ENCODE results near the gene ENTREP1.

ENTREP1 gene

GRCh38 chr9:69334317-69334716, 9.3 kb downstream of the ENTREP1 start:
- no peak for DNase-seq (ENCODE audit: extremely low read depth, low read depth)
- TF ChIP-seq CTCF (IDR thresholded peaks at IDR 0.05; ENCODE audit: low read depth, low read length) = no peak

- no peak for DNase-seq (ENCODE audit: extremely low read depth, low read depth)
Measured at GRCh38 chr9:69339620-69340019, 14.6 kb downstream of the ENTREP1 start.

GRCh38 chr9:69340631-69341030, 15.6 kb downstream of the ENTREP1 start:
- no peak for DNase-seq (ENCODE audit: extremely low read depth, low read depth)
- no peak for TF ChIP-seq CTCF (IDR thresholded peaks at IDR 0.05; ENCODE audit: low read depth, low read length)

More at GRCh38 chr9:69339620-69340019, 14.6 kb downstream of the ENTREP1 start:
- no peak for TF ChIP-seq CTCF (IDR thresholded peaks at IDR 0.05; ENCODE audit: low read depth, low read length)

- no peak for TF ChIP-seq CTCF (IDR thresholded peaks at IDR 0.05; ENCODE audit: low read depth, low read length)
- DNase-seq (ENCODE audit: extremely low read depth, low read depth) = no peak
Measured at GRCh38 chr9:69342769-69343168, 17.8 kb downstream of the ENTREP1 start.

GRCh38 chr9:69344459-69344858, 19.4 kb downstream of the ENTREP1 start:
- no peak for DNase-seq (ENCODE audit: extremely low read depth, low read depth)
- no peak for TF ChIP-seq CTCF (IDR thresholded peaks at IDR 0.05; ENCODE audit: low read depth, low read length)

- DNase-seq (ENCODE audit: extremely low read depth, low read depth) = no peak
Measured at GRCh38 chr9:69346596-69347390, 21.8 kb downstream of the ENTREP1 start.

More at GRCh38 chr9:69346596-69347390, 21.8 kb downstream of the ENTREP1 start:
- TF ChIP-seq CTCF (IDR thresholded peaks at IDR 0.05; ENCODE audit: low read depth, low read length) = no peak

All from AG09319 (cell line).